ENCODE results near the gene ASCC3.

DNA sequence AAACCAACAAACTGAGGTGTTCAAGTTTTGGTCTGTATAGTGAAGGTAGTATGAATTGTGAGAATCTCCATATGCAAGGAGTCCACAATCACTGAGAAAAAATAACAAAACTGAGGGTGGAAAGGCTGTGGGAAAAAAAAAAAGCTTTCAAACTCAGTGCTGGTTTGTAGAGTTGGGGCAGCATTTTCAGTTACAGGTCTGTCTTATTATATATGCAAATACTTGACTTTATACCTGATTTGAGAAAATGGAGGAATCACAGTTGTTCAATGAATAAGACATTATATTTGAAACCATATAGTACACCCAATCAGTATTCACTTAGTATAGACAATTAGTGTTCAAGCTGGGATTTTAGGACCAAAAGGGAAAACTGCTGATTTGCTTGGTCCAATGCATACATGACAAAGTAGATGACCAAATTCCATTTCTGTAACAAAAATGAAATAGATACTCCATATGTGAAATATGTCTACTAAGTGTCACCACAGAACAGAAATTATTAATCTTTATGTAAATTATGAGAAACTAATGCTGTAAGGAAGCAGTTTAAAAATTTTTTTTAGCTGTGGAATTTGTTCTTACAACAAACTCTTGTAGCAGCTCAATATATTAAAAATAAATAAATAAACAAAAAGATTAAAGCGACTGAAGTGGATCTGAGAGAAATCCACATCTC, 187.7 kb downstream of the ASCC3 start:
- TF ChIP-seq, protein P1, sequence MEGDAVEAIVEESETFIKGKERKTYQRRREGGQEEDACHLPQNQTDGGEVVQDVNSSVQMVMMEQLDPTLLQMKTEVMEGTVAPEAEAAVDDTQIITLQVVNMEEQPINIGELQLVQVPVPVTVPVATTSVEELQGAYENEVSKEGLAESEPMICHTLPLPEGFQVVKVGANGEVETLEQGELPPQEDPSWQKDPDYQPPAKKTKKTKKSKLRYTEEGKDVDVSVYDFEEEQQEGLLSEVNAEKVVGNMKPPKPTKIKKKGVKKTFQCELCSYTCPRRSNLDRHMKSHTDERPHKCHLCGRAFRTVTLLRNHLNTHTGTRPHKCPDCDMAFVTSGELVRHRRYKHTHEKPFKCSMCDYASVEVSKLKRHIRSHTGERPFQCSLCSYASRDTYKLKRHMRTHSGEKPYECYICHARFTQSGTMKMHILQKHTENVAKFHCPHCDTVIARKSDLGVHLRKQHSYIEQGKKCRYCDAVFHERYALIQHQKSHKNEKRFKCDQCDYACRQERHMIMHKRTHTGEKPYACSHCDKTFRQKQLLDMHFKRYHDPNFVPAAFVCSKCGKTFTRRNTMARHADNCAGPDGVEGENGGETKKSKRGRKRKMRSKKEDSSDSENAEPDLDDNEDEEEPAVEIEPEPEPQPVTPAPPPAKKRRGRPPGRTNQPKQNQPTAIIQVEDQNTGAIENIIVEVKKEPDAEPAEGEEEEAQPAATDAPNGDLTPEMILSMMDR (IDR thresholded peaks at IDR 0.05; ENCODE audit: extremely low read depth in 1 of 2, insufficient read depth in 1 of 2, low read depth in 1 of 2, low read length in 2 of 2) = no peak
- TF ChIP-seq POLR2A (IDR thresholded peaks at IDR 0.05; ENCODE audit: low read depth, low read length) (no peak), JUN (IDR thresholded peaks at IDR 0.05; ENCODE audit: borderline replicate concordance, insufficient read depth, insufficient read length, low read depth) (no peak), POLR2AphosphoS5 (IDR thresholded peaks at IDR 0.05; ENCODE audit: insufficient read depth, low read depth, low read length) (no peak)
